Measurements from ENCODE around the gene CASQ2.

The CASQ2 gene

DNA sequence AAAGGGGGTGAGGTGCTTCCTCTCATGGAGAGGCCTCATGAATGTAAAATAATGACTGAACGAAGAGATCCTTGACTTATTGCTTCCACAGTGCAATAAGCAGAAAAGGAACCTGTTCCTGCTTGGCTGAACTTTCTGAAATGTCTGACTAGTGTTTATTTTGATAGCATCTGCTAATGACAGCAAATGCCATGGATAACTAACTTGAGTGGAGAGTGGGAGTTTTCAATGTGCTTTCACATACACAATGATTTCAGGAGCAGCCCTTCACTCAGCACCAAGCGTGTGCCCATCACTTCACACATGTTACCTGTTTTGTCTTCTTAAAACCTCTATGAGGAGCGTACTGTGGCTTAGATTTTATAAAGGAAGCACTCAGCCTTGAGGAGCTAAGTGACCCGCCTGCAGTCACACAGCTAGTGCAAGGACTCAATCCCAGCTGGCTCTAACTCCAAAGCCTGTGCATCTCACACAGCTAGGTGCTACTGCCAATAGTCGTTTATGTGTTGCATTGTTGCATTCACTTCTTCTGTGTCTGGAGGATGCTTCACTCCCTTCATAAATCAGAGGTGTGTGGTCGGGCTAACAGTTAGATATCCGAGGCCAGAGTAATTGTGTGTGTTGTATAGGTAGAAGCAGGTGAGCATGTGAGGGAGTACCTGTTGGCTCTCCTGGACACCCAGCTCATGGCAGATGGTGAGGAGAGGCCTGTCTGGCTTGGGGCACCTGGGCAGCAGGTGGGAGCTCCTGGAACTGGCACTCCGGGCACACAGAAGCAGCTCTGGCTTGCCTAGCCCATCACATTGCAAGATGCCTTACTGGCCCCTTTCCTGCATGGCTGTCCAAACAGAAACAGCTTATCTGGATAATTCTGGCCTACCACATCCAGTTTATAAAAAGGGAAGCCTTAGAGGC lies 12.8 kb downstream of the CASQ2 start:
- H3K9me3 ChIP-seq (ENCODE audit: control insufficient read depth, insufficient read depth, low read length) = no peaks in the 10 kb centered on the region

DNA sequence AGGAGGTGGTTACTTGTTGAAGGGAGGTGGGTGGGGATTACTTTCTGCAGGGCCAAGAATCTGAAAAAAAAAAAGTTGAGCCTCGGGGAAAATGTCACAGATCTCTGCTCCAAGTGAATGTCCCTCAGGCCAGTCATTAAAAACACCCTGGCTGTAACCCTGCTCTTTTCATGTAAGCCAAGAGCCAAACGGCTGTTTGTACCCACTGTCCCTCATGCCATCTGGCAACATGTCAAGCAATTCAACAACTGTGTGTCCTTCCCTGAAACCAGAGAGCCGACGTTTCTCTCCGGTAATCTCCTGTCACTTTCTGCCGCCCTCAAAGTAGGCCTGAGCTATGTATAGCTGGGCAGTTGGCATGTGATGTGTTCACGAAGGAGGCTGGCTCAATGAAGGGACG lies 14.7 kb downstream of the CASQ2 start:
- Histone ChIP-seq H3F3A (ENCODE audit: control insufficient read depth, insufficient read depth) (no peaks in the 10 kb centered on the region), H3K9me3 (ENCODE audit: control insufficient read depth, insufficient read depth, low read length) (no peaks in the 10 kb centered on the region), H3K4me2 (ENCODE audit: low read length) (no peak overlapping the region), H3K4me1 (ENCODE audit: control insufficient read depth, low read length) (no peaks in the 10 kb centered on the region), H3K4me3 (ENCODE audit: low read length) (no peak overlapping the region), H3K27me3 (ENCODE audit: control insufficient read depth, low read length) (no peaks in the 10 kb centered on the region), H3K9me2 (replicated peaks; ENCODE audit: control insufficient read depth, low read length) (no peaks in the 10 kb centered on the region), H4K20me1 (ENCODE audit: control insufficient read depth, insufficient read depth, low read depth, low read length) (no peaks in the 10 kb centered on the region), H3K27ac (ENCODE audit: low read depth, low read length) (no peak overlapping the region), H3K79me2 (ENCODE audit: control insufficient read depth, low read length) (no peaks in the 10 kb centered on the region), H3K36me3 (ENCODE audit: control insufficient read depth, low read length) (no peaks in the 10 kb centered on the region)
- no peak for TF ChIP-seq EZH2phosphoT487 (IDR thresholded peaks at IDR 0.05; ENCODE audit: borderline replicate concordance, low read length)
- TF ChIP-seq, protein P1, sequence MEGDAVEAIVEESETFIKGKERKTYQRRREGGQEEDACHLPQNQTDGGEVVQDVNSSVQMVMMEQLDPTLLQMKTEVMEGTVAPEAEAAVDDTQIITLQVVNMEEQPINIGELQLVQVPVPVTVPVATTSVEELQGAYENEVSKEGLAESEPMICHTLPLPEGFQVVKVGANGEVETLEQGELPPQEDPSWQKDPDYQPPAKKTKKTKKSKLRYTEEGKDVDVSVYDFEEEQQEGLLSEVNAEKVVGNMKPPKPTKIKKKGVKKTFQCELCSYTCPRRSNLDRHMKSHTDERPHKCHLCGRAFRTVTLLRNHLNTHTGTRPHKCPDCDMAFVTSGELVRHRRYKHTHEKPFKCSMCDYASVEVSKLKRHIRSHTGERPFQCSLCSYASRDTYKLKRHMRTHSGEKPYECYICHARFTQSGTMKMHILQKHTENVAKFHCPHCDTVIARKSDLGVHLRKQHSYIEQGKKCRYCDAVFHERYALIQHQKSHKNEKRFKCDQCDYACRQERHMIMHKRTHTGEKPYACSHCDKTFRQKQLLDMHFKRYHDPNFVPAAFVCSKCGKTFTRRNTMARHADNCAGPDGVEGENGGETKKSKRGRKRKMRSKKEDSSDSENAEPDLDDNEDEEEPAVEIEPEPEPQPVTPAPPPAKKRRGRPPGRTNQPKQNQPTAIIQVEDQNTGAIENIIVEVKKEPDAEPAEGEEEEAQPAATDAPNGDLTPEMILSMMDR (IDR thresholded peaks at IDR 0.05; ENCODE audit: low read depth, low read length, poor library complexity, severe bottlenecking) = no peak

More for the DNA sequence above, 12.8 kb downstream of the CASQ2 start:
- Histone ChIP-seq H3K27me3 (ENCODE audit: control insufficient read depth, low read length) (no peaks in the 10 kb centered on the region), H4K20me1 (ENCODE audit: control insufficient read depth, insufficient read depth, low read depth, low read length) (no peaks in the 10 kb centered on the region), H3K4me2 (ENCODE audit: low read length) (no peak overlapping the region), H3K27ac (ENCODE audit: low read depth, low read length) (no peak overlapping the region), H3K9me2 (replicated peaks; ENCODE audit: control insufficient read depth, low read length) (no peaks in the 10 kb centered on the region), H3K79me2 (ENCODE audit: control insufficient read depth, low read length) (no peaks in the 10 kb centered on the region), H3K4me3 (ENCODE audit: low read length) (no peak overlapping the region), H3K36me3 (ENCODE audit: control insufficient read depth, low read length) (no peaks in the 10 kb centered on the region), H3K4me1 (ENCODE audit: control insufficient read depth, low read length) (no peaks in the 10 kb centered on the region), H3F3A (ENCODE audit: control insufficient read depth, insufficient read depth) (no peaks in the 10 kb centered on the region)
- no peak for TF ChIP-seq EZH2phosphoT487 (IDR thresholded peaks at IDR 0.05; ENCODE audit: borderline replicate concordance, low read length)
- TF ChIP-seq, protein P1 (IDR thresholded peaks at IDR 0.05; ENCODE audit: low read depth, low read length, poor library complexity, severe bottlenecking) = no peak

DNA sequence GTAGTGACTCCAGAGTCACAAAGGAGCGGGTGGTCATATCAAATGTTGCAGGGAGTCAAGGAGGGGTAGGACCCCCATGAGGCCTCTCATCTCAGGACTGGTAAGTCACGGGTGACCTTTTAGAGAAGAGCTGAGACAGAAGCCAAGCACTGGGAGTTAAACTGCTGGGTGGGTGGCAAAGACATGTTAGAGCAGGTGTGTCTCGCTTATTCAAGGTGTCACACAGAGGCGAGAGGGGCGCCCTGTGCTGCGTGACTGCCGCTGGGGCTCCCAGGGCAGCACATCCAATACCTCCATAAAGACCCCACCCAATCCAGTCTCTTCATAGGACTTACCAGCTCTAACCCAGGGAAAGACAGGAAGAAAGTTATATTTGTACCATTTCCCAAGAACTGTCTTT lies 15.2 kb downstream of the CASQ2 start:
- Histone ChIP-seq H3K36me3 (ENCODE audit: control insufficient read depth, low read length) (no peaks in the 10 kb centered on the region), H4K20me1 (ENCODE audit: control insufficient read depth, insufficient read depth, low read depth, low read length) (no peaks in the 10 kb centered on the region), H3K79me2 (ENCODE audit: control insufficient read depth, low read length) (no peaks in the 10 kb centered on the region), H3K4me3 (ENCODE audit: low read length) (no peak overlapping the region), H3K4me2 (ENCODE audit: low read length) (no peak overlapping the region), H3F3A (ENCODE audit: control insufficient read depth, insufficient read depth) (no peaks in the 10 kb centered on the region), H3K4me1 (ENCODE audit: control insufficient read depth, low read length) (no peaks in the 10 kb centered on the region), H3K9me3 (ENCODE audit: control insufficient read depth, insufficient read depth, low read length) (no peaks in the 10 kb centered on the region), H3K27me3 (ENCODE audit: control insufficient read depth, low read length) (no peaks in the 10 kb centered on the region), H3K9me2 (replicated peaks; ENCODE audit: control insufficient read depth, low read length) (no peaks in the 10 kb centered on the region), H3K27ac (ENCODE audit: low read depth, low read length) (no peak overlapping the region)
- TF ChIP-seq, protein P1 (IDR thresholded peaks at IDR 0.05; ENCODE audit: low read depth, low read length, poor library complexity, severe bottlenecking) = no peak
- TF ChIP-seq EZH2phosphoT487 (IDR thresholded peaks at IDR 0.05; ENCODE audit: borderline replicate concordance, low read length) = no peak

All from DOHH2 (cell line).